Tibial nerve (tissue), 4 donors: ENCODE results near the gene LRGUK.

ENCODE experiments used
- CTCF ChIP-seq, 5 experiments: fragments of 200-600 bp in 3 of 5; fragments of 450-650 bp in 2 of 5; sonication (generic) in 3 of 5; IDR thresholded peaks; one replicate each; pipeline ENCODE4 v1.5.1; 2016 to 2019; ENCODE audit warnings: antibody characterized with exemption in 5 of 5, mild to moderate bottlenecking in 3 of 5, moderate library complexity in 2 of 5
- EP300 ChIP-seq, 2 donors: sonication (generic); formaldehyde crosslinking; IDR thresholded peaks; one replicate each; pipeline ENCODE4 v1.6.1; 2017; ENCODE audit warnings: antibody characterized with exemption in 2 of 2, mild to moderate bottlenecking in 1 of 2
- POLR2A ChIP-seq, 2 donors: fragments of 450-650 bp; IDR thresholded peaks; one replicate each; pipeline ENCODE4 v1.6.1; 2017; ENCODE audit warnings: antibody characterized with exemption in 2 of 2, mild to moderate bottlenecking in 2 of 2, moderate library complexity in 2 of 2

- no peak for TF ChIP-seq CTCF (IDR thresholded peaks at IDR 0.05)
- TF ChIP-seq POLR2A (IDR thresholded peaks at IDR 0.05), result no peak
- no peak for TF ChIP-seq EP300 (IDR thresholded peaks at IDR 0.05)
These were observed 186.4 kb downstream of the LRGUK start for GRCh38 chr7:134313543-134313942.
